Measurements from ENCODE around the gene EGFL6. TPM values are rescaled to one million over a fixed set of nuclear protein-coding genes. Genes with fewer than 3 reads are reported as not detected.
"Not testable (repeated sequence)": the region's sequence is repeated elsewhere in the genome, so short reads cannot be mapped to it uniquely, and the experiment has no call there.

The EGFL6 gene
- total RNA-seq, 1 experiment from 2014 or later = not detected

GRCh38 chrX:13638826-13639225, 69.4 kb downstream of the EGFL6 start:
- TF ChIP-seq EZH2 (IDR thresholded peaks at IDR 0.05; ENCODE audit: low read length, unreplicated experiment) = no peak
- no peak for TF ChIP-seq CTCF (conservative IDR thresholded peaks at IDR 0.05; ENCODE audit: low read depth, low read length)
- no peak for DNase-seq
- H3K9me3 ChIP-seq (ENCODE audit: low read length) = no peaks in the 10 kb centered on the region

GRCh38 chrX:13641684-13642083, 72.3 kb downstream of the EGFL6 start:
- not testable (repeated sequence) for BruUV-seq (replicated peaks)

More at GRCh38 chrX:13638826-13639225, 69.4 kb downstream of the EGFL6 start:
- Histone ChIP-seq H4K20me1 (ENCODE audit: low read length) (no peaks in the 10 kb centered on the region), H3K4me3 (ENCODE audit: low read length) (no peak overlapping the region), H2AFZ (ENCODE audit: low read length) (no peak overlapping the region), H3K4me1 (ENCODE audit: insufficient read depth, low read length) (no peaks in the 10 kb centered on the region), H3K36me3 (ENCODE audit: low read depth, low read length) (no peaks in the 10 kb centered on the region), H3K27ac (ENCODE audit: low read length) (no peak overlapping the region), H3K9me2 (replicated peaks; ENCODE audit: low read length) (no peaks in the 10 kb centered on the region), H3K9ac (ENCODE audit: low read length) (no peak overlapping the region), H3K79me2 (ENCODE audit: low read length) (no peaks in the 10 kb centered on the region), H3K27me3 (ENCODE audit: low read length) (no peaks in the 10 kb centered on the region), H3K4me2 (ENCODE audit: low read length) (no peak overlapping the region), H3F3A (ENCODE audit: low read length, unreplicated experiment) (no peaks in the 10 kb centered on the region)
- ChIA-PET CTCF (no interaction called here), POLR2A (ENCODE audit: unreplicated experiment) (no interaction called here)
- BruUV-seq (replicated peaks) = no TSS peak
- no peak for ATAC-seq
- intact Hi-C loops (cut with micrococcal nuclease) = no loop called here

GRCh38 chrX:13645464-13646153, 76.2 kb downstream of the EGFL6 start:
- BruUV-seq (replicated peaks) = no TSS peak
- TF ChIP-seq EZH2phosphoT487 (IDR thresholded peaks at IDR 0.05; ENCODE audit: borderline replicate concordance, low read length) (no peak), CTCF (conservative IDR thresholded peaks at IDR 0.05; ENCODE audit: low read depth, low read length) (no peak), EZH2 (IDR thresholded peaks at IDR 0.05; ENCODE audit: low read length, unreplicated experiment) (no peak)
- no peaks in the 10 kb centered on the region for H3K36me3 ChIP-seq (ENCODE audit: low read depth, low read length)
- H3K79me2 ChIP-seq (ENCODE audit: low read length) = no peaks in the 10 kb centered on the region
- H3F3A ChIP-seq (ENCODE audit: low read length, unreplicated experiment) = no peaks in the 10 kb centered on the region
- ATAC-seq (peak; percentile 20; the same call in 1 of the 2 replicates), DNase-seq (no peak)
- H3K9ac ChIP-seq (ENCODE audit: low read length) = no peak overlapping the region
- H3K4me1 ChIP-seq (ENCODE audit: insufficient read depth, low read length) = peaks cover under 1% of the 10 kb centered on the region; the same call in 1 of the 2 replicates
- no peaks in the 10 kb centered on the region for H4K20me1 ChIP-seq (ENCODE audit: low read length)
- H3K4me2 ChIP-seq (ENCODE audit: low read length) = no peak overlapping the region
- H3K4me3 ChIP-seq (ENCODE audit: low read length) = no peak overlapping the region
- H3K27ac ChIP-seq (ENCODE audit: low read length) = no peak overlapping the region
- H3K9me3 ChIP-seq (ENCODE audit: low read length) = no peaks in the 10 kb centered on the region
- ChIA-PET CTCF (interaction anchor here (2.0 kb wide), 1 partner anchor 139 kb away, joined by 23 read pairs; no protein-coding TSS in a partner anchor), POLR2A (ENCODE audit: unreplicated experiment) (no interaction called here)
- intact Hi-C loops (cut with micrococcal nuclease) = loop anchor here (1.0 kb wide), 1 partner anchor 139 kb away; no protein-coding TSS in a partner anchor
- H3K27me3 ChIP-seq (ENCODE audit: low read length) = no peaks in the 10 kb centered on the region
- H3K9me2 ChIP-seq (replicated peaks; ENCODE audit: low read length) = no peaks in the 10 kb centered on the region
- peak overlapping the region; percentile 6; the same call in 1 of the 2 replicates for H2AFZ ChIP-seq (ENCODE audit: low read length)

More at GRCh38 chrX:13641684-13642083, 72.3 kb downstream of the EGFL6 start:
- H3K4me3 ChIP-seq (ENCODE audit: low read length); H3K36me3 ChIP-seq (ENCODE audit: low read depth, low read length); H3K79me2 ChIP-seq (ENCODE audit: low read length); intact Hi-C loops (cut with micrococcal nuclease); H3K27ac ChIP-seq (ENCODE audit: low read length); CTCF ChIA-PET; H3K4me1 ChIP-seq (ENCODE audit: insufficient read depth, low read length); H3K4me2 ChIP-seq (ENCODE audit: low read length); H2AFZ ChIP-seq (ENCODE audit: low read length); H4K20me1 ChIP-seq (ENCODE audit: low read length); H3K27me3 ChIP-seq (ENCODE audit: low read length); H3K9ac ChIP-seq (ENCODE audit: low read length); H3K9me3 ChIP-seq (ENCODE audit: low read length); ATAC-seq; H3K9me2 ChIP-seq (replicated peaks; ENCODE audit: low read length); H3F3A ChIP-seq (ENCODE audit: low read length, unreplicated experiment); POLR2A ChIA-PET (ENCODE audit: unreplicated experiment); DNase-seq: not testable (repeated sequence)

All from PC-3 (cell line).